Astrocyte (in vitro differentiated cells and primary cell): ENCODE results near the gene BSND.

Experiments used
- CTCF ChIP-seq: IDR thresholded peaks from 2 replicates; pipeline ENCODE4 v1.5.1; 2011; ENCODE audit warnings: low read depth, mild to moderate bottlenecking, inconsistent platforms, low read length, moderate library complexity; ENCODE audit not compliant: insufficient read depth
- EZH2 ChIP-seq: IDR thresholded peaks from 2 replicates; pipeline ENCODE4 v1.6.1; 2012; ENCODE audit warnings: mild to moderate bottlenecking, low read length, inconsistent platforms; ENCODE audit not compliant: insufficient read depth

- TF ChIP-seq CTCF = no peak
- TF ChIP-seq EZH2 = no peak
Observed at GRCh38 chr1:55040933-55041494, 42.3 kb downstream of the BSND start.
